IMR-90 (cell line): ENCODE data around the gene CR1L. TPM values are rescaled to one million over a fixed set of nuclear protein-coding genes. Genes with fewer than 3 reads are reported as not detected.

Experiments used
- ATAC-seq: fragments of 200-7000 bp; cut with Tn5 transposase; 2 replicates; pipeline ENCODE4 v1.9.1; 2020; ENCODE audit warnings: low read depth, mild to moderate bottlenecking, moderate library complexity
- BruUV-seq: library from RNA; stranded (reverse); fragments of 400-500 nt; replicated peaks from 2 replicates; lab custom pipeline; 2021; lab: Mats Ljungman, UMichigan
- CTCF ChIA-PET: fragments of 300-600 bp; formaldehyde crosslinking; extraction: SDS; loops from one replicate; lab custom pipeline; 2021; ENCODE audit warnings: antibody characterized with exemption; lab: Yijun Ruan, JAX
- POLR2A ChIA-PET: fragments of 300-600 bp; sonication (Branson Sonifier 250); formaldehyde crosslinking; loops from one replicate; lab custom pipeline; 2022; ENCODE audit warnings: antibody characterized with exemption; ENCODE audit not compliant: unreplicated experiment; lab: Charles Lee
- DNase-seq: peaks from one replicate; pipeline ENCODE4 v3.0.0; 2013
- H2AFZ ChIP-seq: replicated peaks from 2 replicates; pipeline ENCODE3; 2013; ENCODE audit warnings: low read length, mild to moderate bottlenecking; ENCODE audit not compliant: poor library complexity
- H2AK5ac ChIP-seq: 2 replicates; pipeline ENCODE4 v1.6.1; 2013; ENCODE audit warnings: low read depth, low read length, inconsistent platforms
- H2AK9ac ChIP-seq: replicated peaks from 2 replicates; pipeline ENCODE3; 2013; ENCODE audit warnings: mild to moderate bottlenecking, low read depth, low read length, moderate library complexity; ENCODE audit not compliant: poor library complexity
- H2BK120ac ChIP-seq: 2 replicates; pipeline ENCODE4 v1.6.1; 2013; ENCODE audit warnings: low read depth, low read length, inconsistent platforms
- H2BK15ac ChIP-seq: 3 replicates; pipeline ENCODE4 v1.6.1; 2013; ENCODE audit warnings: low read depth, low read length, inconsistent platforms
- H2BK20ac ChIP-seq: 2 replicates; pipeline ENCODE4 v1.6.1; 2013; ENCODE audit warnings: low read depth, mild to moderate bottlenecking, inconsistent platforms, low read length, moderate library complexity
- H2BK5ac ChIP-seq: 2 replicates; pipeline ENCODE4 v1.6.1; 2013; ENCODE audit warnings: mild to moderate bottlenecking, low read depth, low read length, inconsistent platforms; ENCODE audit not compliant: poor library complexity, severe bottlenecking
- H3K14ac ChIP-seq: replicated peaks from 2 replicates; pipeline ENCODE4 v1.6.1; 2013; ENCODE audit warnings: low read depth, low read length, inconsistent platforms
- H3K18ac ChIP-seq: 2 replicates; pipeline ENCODE4 v1.6.1; 2013; ENCODE audit warnings: low read depth, low read length, control low read depth
- H3K23ac ChIP-seq: 2 replicates; pipeline ENCODE4 v1.6.1; 2013; ENCODE audit warnings: low read depth, low read length, inconsistent platforms
- H3K27ac ChIP-seq: 2 replicates; pipeline ENCODE4 v1.5.1; 2013; ENCODE audit warnings: mild to moderate bottlenecking, control low read depth, low read length; ENCODE audit not compliant: insufficient read depth
- H3K27me3 ChIP-seq: 2 replicates; pipeline ENCODE4 v1.6.1; 2013; ENCODE audit warnings: low read length; ENCODE audit not compliant: control insufficient read depth, insufficient read depth
- H3K36me3 ChIP-seq: 2 replicates; pipeline ENCODE4 v1.6.1; 2013; ENCODE audit warnings: low read length, mixed read lengths; ENCODE audit not compliant: control insufficient read depth, insufficient read depth
- H3K4ac ChIP-seq: 2 replicates; pipeline ENCODE4 v1.6.1; 2013; ENCODE audit warnings: low read depth, low read length, inconsistent platforms
- H3K4me1 ChIP-seq: 2 replicates; pipeline ENCODE4 v1.6.1; 2013; ENCODE audit warnings: low read length, mixed read lengths; ENCODE audit not compliant: control insufficient read depth, insufficient read depth
- H3K4me2 ChIP-seq: 2 replicates; pipeline ENCODE4 v1.6.1; 2013; ENCODE audit warnings: low read depth, mild to moderate bottlenecking, control low read depth, low read length, moderate library complexity
- H3K4me3 ChIP-seq: 2 replicates; pipeline ENCODE4 v1.5.1; 2013; ENCODE audit warnings: low read depth, mild to moderate bottlenecking, control low read depth, low read length, moderate library complexity; ENCODE audit not compliant: insufficient read depth
- H3K56ac ChIP-seq: 2 replicates; pipeline ENCODE4 v1.6.1; 2013; ENCODE audit warnings: low read length, inconsistent platforms; ENCODE audit not compliant: insufficient read depth; ENCODE audit errors: extremely low read depth
- H3K79me1 ChIP-seq, 2 experiments: 2 replicates each; pipeline ENCODE4 v1.6.1; 2013; ENCODE audit warnings: low read length in 2 of 2, inconsistent platforms in 1 of 2, low read depth in 1 of 2
- H3K9ac ChIP-seq: 2 replicates; pipeline ENCODE4 v1.6.1; 2013; ENCODE audit warnings: low read depth, low read length, control low read depth
- H3K9me1 ChIP-seq: 2 replicates; pipeline ENCODE4 v1.6.1; 2013; ENCODE audit warnings: low read length, inconsistent platforms; ENCODE audit not compliant: insufficient read depth
- H3K9me3 ChIP-seq: 2 replicates; pipeline ENCODE4 v1.6.1; 2013; ENCODE audit warnings: low read length; ENCODE audit not compliant: control insufficient read depth, insufficient read depth
- H4K20me1 ChIP-seq: 2 replicates; pipeline ENCODE4 v1.6.1; 2013; ENCODE audit warnings: low read length, inconsistent platforms; ENCODE audit not compliant: insufficient read depth
- H4K5ac ChIP-seq: 2 replicates; pipeline ENCODE4 v1.6.1; 2013; ENCODE audit warnings: mild to moderate bottlenecking, low read depth, low read length, control low read depth
- H4K8ac ChIP-seq, 2 experiments: 2 replicates each; pipeline ENCODE4 v1.6.1; 2013; ENCODE audit warnings: low read depth in 2 of 2, low read length in 2 of 2, control low read depth in 1 of 2, inconsistent platforms in 1 of 2
- H4K91ac ChIP-seq: 2 replicates; pipeline ENCODE4 v1.6.1; 2013; ENCODE audit warnings: low read depth, low read length, inconsistent platforms; ENCODE audit not compliant: insufficient read depth
- CEBPB ChIP-seq: IDR thresholded peaks from 2 replicates; pipeline ENCODE4 v1.6.1; 2012; ENCODE audit warnings: low read depth, low read length, improper control_type of control experiment
- FOS ChIP-seq: fragments of 150-350 bp; IDR thresholded peaks from 2 replicates; pipeline ENCODE4 v1.6.1; 2016; ENCODE audit warnings: low read depth, low read length
- NFE2L2 ChIP-seq: fragments of 150-350 bp; IDR thresholded peaks from 2 replicates; pipeline ENCODE4 v1.6.1; 2016; ENCODE audit warnings: low read depth, mild to moderate bottlenecking, low read length
- RCOR1 ChIP-seq: IDR thresholded peaks from 2 replicates; pipeline ENCODE4 v1.6.1; 2012; ENCODE audit warnings: mild to moderate bottlenecking, low read length, improper control_type of control experiment; ENCODE audit not compliant: insufficient replicate concordance
- WGBS, 2 experiments: methylation state at CpG; one replicate each; pipeline versions ENCODE4 v1.1.5 to v1.1.7; 2013; ENCODE audit warnings: missing lambda C conversion rate in 2 of 2; ENCODE audit not compliant: insufficient read length in 1 of 2; ENCODE audit errors: extremely low coverage in 2 of 2; 5-methylcytosine and 5-hydroxymethylcytosine counted together
- dilution Hi-C: fragments of 300-500 bp; cut with HindIII; formaldehyde crosslinking; loops from one replicate; pipeline ENCODE4 v1.14.3; 2018; ENCODE audit warnings: low sequenced_read_pairs; ENCODE audit not compliant: unreplicated experiment
- in situ Hi-C: fragments of 300-500 bp; cut with MboI; formaldehyde crosslinking; loops from 3 replicates; pipeline ENCODE4 v1.14.3; 2019; ENCODE audit warnings: low sequenced_read_pairs, inconsistent platforms, mixed read lengths
- intact Hi-C: fragments of 100-400 bp; cut with micrococcal nuclease; formaldehyde crosslinking; loops from 2 replicates; pipeline ENCODE4 v1.10.0; 2022
- polyA plus RNA-seq, 3 experiments: library from polyadenylated mRNA; depleted of rRNA; stranded (reverse); fragments of >200 nt; gene quantifications; 2 replicates each; pipeline ENCODE4 v1.2.3, GENCODE V29; 2012; ENCODE audit warnings: low replicate concordance in 1 of 3
- total RNA-seq: library from RNA; depleted of rRNA; stranded (reverse); fragments of >200 nt; gene quantifications from 2 replicates; pipeline ENCODE4 v1.2.3, GENCODE V29; 2012

CR1L gene
- total and polyA plus RNA-seq, 2 of the 4 experiments (the other 2 are of a cell fraction) = not detected

- H4K5ac ChIP-seq = no peak overlapping the region
- no peak overlapping the region for H2AK9ac ChIP-seq
- H3K4me2 ChIP-seq = no peak overlapping the region
- no peak overlapping the region for H2AFZ ChIP-seq
- intact Hi-C loops (no loop called here), in situ Hi-C loops (no loop called here), dilution Hi-C loops (no loop called here)
- H3K56ac ChIP-seq = no peak overlapping the region
- BruUV-seq = no TSS peak
- CTCF ChIA-PET = no interaction called here
- DNase-seq = no peak
- no peak for ATAC-seq
- peaks cover 17% of the 10 kb centered on the region for H3K27me3 ChIP-seq
- H2AK5ac ChIP-seq = no peak overlapping the region
- H3K18ac ChIP-seq = no peak overlapping the region
- no peak overlapping the region for H2BK20ac ChIP-seq
- H3K9me3 ChIP-seq = no peaks in the 10 kb centered on the region
- no peak overlapping the region for H4K8ac ChIP-seq
- POLR2A ChIA-PET = no interaction called here
- no peaks in the 10 kb centered on the region for H3K79me1 ChIP-seq
- H3K4me3 ChIP-seq = no peak overlapping the region
- no peaks in the 10 kb centered on the region for H3K4me1 ChIP-seq
- no peak for TF ChIP-seq NFE2L2
- no peak for TF ChIP-seq CEBPB
- TF ChIP-seq RCOR1 = no peak
- TF ChIP-seq FOS = no peak
- no peaks in the 10 kb centered on the region for H3K9me1 ChIP-seq
- H3K9ac ChIP-seq = no peak overlapping the region
- no peaks in the 10 kb centered on the region for H4K20me1 ChIP-seq
- no peak overlapping the region for H3K4ac ChIP-seq
- no peak overlapping the region for H2BK15ac ChIP-seq
- no peak overlapping the region for H3K14ac ChIP-seq
- H3K36me3 ChIP-seq = no peaks in the 10 kb centered on the region
- H2BK5ac ChIP-seq = no peak overlapping the region
- H3K27ac ChIP-seq = no peak overlapping the region
- no CpG with 5 or more reads among the region's 1 CpG for WGBS, 2 experiments
- H3K23ac ChIP-seq = no peak overlapping the region
- H4K91ac ChIP-seq = no peak overlapping the region
- H2BK120ac ChIP-seq = no peak overlapping the region
Measured at GRCh38 chr1:207666342-207666741, 21.4 kb downstream of the CR1L start.
